ENCODE measurements around the gene ANKS3. TPM values are rescaled to one million over a fixed set of nuclear protein-coding genes. Genes with fewer than 3 reads are reported as not detected.

The ANKS3 gene
- total RNA-seq, 2 experiments from 2014 or later, result 17.6 to 21.7 TPM

DNA sequence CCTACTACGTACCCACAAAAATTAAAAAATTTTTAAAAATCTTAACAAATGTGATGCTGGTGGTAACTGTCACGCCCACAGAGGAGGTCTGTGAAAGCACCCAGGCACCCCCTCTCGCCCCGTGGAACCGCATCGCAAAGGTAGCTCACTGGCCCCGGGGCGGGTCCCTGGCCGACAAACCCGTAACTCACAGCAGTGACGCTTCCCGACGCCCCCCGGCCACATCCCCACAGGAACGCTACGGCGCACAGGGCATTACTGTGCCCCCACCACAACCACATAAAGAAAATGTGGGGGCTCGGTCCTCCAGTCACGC lies 366 bp downstream of the ANKS3 start:
- Histone ChIP-seq H3K9me3 (ENCODE audit: low read length) (no peaks in the 10 kb centered on the region), H3K9me2 (ENCODE audit: insufficient read depth, low read length) (no peaks in the 10 kb centered on the region), H3K79me2 (ENCODE audit: insufficient read depth, low read depth, low read length) (peaks cover 13% of the 10 kb centered on the region; the same call in 1 of the 2 replicates), H4K20me1 (ENCODE audit: insufficient read depth, low read length) (no peaks in the 10 kb centered on the region), H3K4me1 (ENCODE audit: insufficient read depth, low read length, poor library complexity, severe bottlenecking) (peaks cover 15% of the 10 kb centered on the region), H3K4me3 (ENCODE audit: low read depth, low read length, poor library complexity, severe bottlenecking) (peak overlapping the region; percentile 89), H2AFZ (ENCODE audit: low read length) (peak overlapping the region; percentile 87), H3K27ac (ENCODE audit: low read depth, low read length, poor library complexity, severe bottlenecking) (peak overlapping the region; percentile 64), H3K36me3 (ENCODE audit: insufficient read depth, low read length) (peaks cover 10% of the 10 kb centered on the region; the same call in 1 of the 2 replicates), H3K4me2 (ENCODE audit: low read length) (peak overlapping the region; percentile 94)
- CTCF ChIA-PET (ENCODE audit: unreplicated experiment), result interaction anchor here (0.5 kb wide), 1 partner anchor 122 kb away, joined by 3 read pairs; no protein-coding TSS in a partner anchor
- BruUV-seq (replicated peaks), result no TSS peak
- no peak for DNase-seq (ENCODE audit: low spot score)
- POLR2A ChIA-PET, result interaction anchor here (0.6 to 3.6 kb wide), 3 partner anchors 27 to 1974 kb away, joined by 3 to 23 read pairs (median 4); partner anchors contain the start of gene ZNF500
- intact Hi-C loops (cut with micrococcal nuclease; ENCODE audit: unreplicated experiment), result loop anchor here (2.0 kb wide), 3 partner anchors 41 to 113 kb away; partner anchors contain the start of genes GLYR1, NUDT16L1, ROGDI and UBN1
- TF ChIP-seq EZH2phosphoT487 (IDR thresholded peaks at IDR 0.05; ENCODE audit: borderline replicate concordance, low read depth, low read length), result no peak
- TF ChIP-seq, protein P1, sequence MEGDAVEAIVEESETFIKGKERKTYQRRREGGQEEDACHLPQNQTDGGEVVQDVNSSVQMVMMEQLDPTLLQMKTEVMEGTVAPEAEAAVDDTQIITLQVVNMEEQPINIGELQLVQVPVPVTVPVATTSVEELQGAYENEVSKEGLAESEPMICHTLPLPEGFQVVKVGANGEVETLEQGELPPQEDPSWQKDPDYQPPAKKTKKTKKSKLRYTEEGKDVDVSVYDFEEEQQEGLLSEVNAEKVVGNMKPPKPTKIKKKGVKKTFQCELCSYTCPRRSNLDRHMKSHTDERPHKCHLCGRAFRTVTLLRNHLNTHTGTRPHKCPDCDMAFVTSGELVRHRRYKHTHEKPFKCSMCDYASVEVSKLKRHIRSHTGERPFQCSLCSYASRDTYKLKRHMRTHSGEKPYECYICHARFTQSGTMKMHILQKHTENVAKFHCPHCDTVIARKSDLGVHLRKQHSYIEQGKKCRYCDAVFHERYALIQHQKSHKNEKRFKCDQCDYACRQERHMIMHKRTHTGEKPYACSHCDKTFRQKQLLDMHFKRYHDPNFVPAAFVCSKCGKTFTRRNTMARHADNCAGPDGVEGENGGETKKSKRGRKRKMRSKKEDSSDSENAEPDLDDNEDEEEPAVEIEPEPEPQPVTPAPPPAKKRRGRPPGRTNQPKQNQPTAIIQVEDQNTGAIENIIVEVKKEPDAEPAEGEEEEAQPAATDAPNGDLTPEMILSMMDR (conservative IDR thresholded peaks at IDR 0.05; ENCODE audit: low read length), result no peak

DNA sequence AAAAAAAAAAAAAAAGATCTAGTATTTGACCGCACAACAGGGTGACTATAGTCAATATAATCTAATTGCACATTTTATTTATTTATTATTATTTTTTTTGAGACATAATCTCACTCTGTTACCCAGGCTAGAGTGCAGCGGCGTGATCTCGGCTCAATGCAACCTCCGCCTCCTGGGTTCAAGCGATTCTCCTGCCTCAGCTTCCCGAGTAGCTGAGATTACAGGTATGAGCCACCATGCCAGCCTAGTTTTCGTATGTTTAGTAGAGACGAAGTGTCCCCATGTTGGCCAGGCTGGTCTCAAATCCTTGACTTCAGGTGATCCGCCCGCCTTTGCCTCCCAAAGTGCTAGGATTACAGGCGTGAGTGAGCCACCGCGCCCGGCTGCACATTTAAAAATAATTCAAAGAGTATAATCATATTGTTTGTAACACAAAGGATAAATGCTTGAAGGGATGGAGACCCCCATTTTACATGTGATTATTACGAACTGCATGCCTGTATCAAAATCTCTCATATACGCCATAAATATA lies 794 bp downstream of the ANKS3 start:
- intact Hi-C loops (cut with micrococcal nuclease; ENCODE audit: unreplicated experiment), result no loop called here
- peaks cover 10% of the 10 kb centered on the region; the same call in 1 of the 2 replicates for H3K36me3 ChIP-seq (ENCODE audit: insufficient read depth, low read length)
- peak overlapping the region; percentile 94 for H3K4me2 ChIP-seq (ENCODE audit: low read length)
- H3K4me3 ChIP-seq (ENCODE audit: low read depth, low read length, poor library complexity, severe bottlenecking), result peak overlapping the region; percentile 89
- TF ChIP-seq, protein P1 (conservative IDR thresholded peaks at IDR 0.05; ENCODE audit: low read length), result no peak
- TF ChIP-seq EZH2phosphoT487 (IDR thresholded peaks at IDR 0.05; ENCODE audit: borderline replicate concordance, low read depth, low read length), result no peak
- no peak for DNase-seq (ENCODE audit: low spot score)
- ChIA-PET POLR2A (interaction anchor here (0.6 to 3.6 kb wide), 2 partner anchors 35 to 1973 kb away, joined by 3 to 23 read pairs; partner anchors contain the start of gene ZNF500), CTCF (ENCODE audit: unreplicated experiment) (no interaction called here)
- no peaks in the 10 kb centered on the region for H4K20me1 ChIP-seq (ENCODE audit: insufficient read depth, low read length)
- H3K9me2 ChIP-seq (ENCODE audit: insufficient read depth, low read length), result no peaks in the 10 kb centered on the region
- H3K4me1 ChIP-seq (ENCODE audit: insufficient read depth, low read length, poor library complexity, severe bottlenecking), result peaks cover 15% of the 10 kb centered on the region
- H3K79me2 ChIP-seq (ENCODE audit: insufficient read depth, low read depth, low read length), result peaks cover 13% of the 10 kb centered on the region; the same call in 1 of the 2 replicates
- H2AFZ ChIP-seq (ENCODE audit: low read length), result peak overlapping the region; percentile 87
- peak overlapping the region; percentile 64 for H3K27ac ChIP-seq (ENCODE audit: low read depth, low read length, poor library complexity, severe bottlenecking)
- no TSS peak for BruUV-seq (replicated peaks)
- H3K9me3 ChIP-seq (ENCODE audit: low read length), result no peaks in the 10 kb centered on the region

GRCh38 chr16:4729876-4730275 lies 4.2 kb downstream of the ANKS3 start:
- H3K36me3 ChIP-seq (ENCODE audit: insufficient read depth, low read length), result peaks cover 19% of the 10 kb centered on the region; the same call in 1 of the 2 replicates
- H3K9me2 ChIP-seq (ENCODE audit: insufficient read depth, low read length), result no peaks in the 10 kb centered on the region
- DNase-seq (ENCODE audit: low spot score), result no peak
- H4K20me1 ChIP-seq (ENCODE audit: insufficient read depth, low read length), result no peaks in the 10 kb centered on the region
- H3K4me1 ChIP-seq (ENCODE audit: insufficient read depth, low read length, poor library complexity, severe bottlenecking), result peaks cover 9% of the 10 kb centered on the region
- no TSS peak for BruUV-seq (replicated peaks)
- intact Hi-C loops (cut with micrococcal nuclease; ENCODE audit: unreplicated experiment), result no loop called here
- no peaks in the 10 kb centered on the region for H3K9me3 ChIP-seq (ENCODE audit: low read length)
- TF ChIP-seq EZH2phosphoT487 (IDR thresholded peaks at IDR 0.05; ENCODE audit: borderline replicate concordance, low read depth, low read length), result no peak
- TF ChIP-seq, protein P1 (conservative IDR thresholded peaks at IDR 0.05; ENCODE audit: low read length), result no peak
- H3K4me2 ChIP-seq (ENCODE audit: low read length), result no peak overlapping the region
- POLR2A ChIA-PET, result interaction anchor here (0.6 kb wide), 1 partner anchor 199 kb away, joined by 4 read pairs; no protein-coding TSS in a partner anchor
- H3K4me3 ChIP-seq (ENCODE audit: low read depth, low read length, poor library complexity, severe bottlenecking), result no peak overlapping the region
- no peak overlapping the region for H3K27ac ChIP-seq (ENCODE audit: low read depth, low read length, poor library complexity, severe bottlenecking)
- CTCF ChIA-PET (ENCODE audit: unreplicated experiment), result no interaction called here
- H2AFZ ChIP-seq (ENCODE audit: low read length), result no peak overlapping the region
- H3K79me2 ChIP-seq (ENCODE audit: insufficient read depth, low read depth, low read length), result peaks cover 13% of the 10 kb centered on the region; the same call in 1 of the 2 replicates
